GM18907 (cell line): ENCODE data around the gene NAB1.
A peak's percentile ranks its signal among the peaks of the same experiment; 100 is the strongest.

Experiments used
- ATAC-seq: cut with Tn5 transposase; IDR thresholded peaks from one replicate; pipeline ENCODE4 v1.9.1; 2021; ENCODE audit warnings: mild to moderate bottlenecking, moderate library complexity; ENCODE audit not compliant: unreplicated experiment

NAB1 gene

GRCh38 chr2:190636361-190636760, 12.5 kb upstream of the NAB1 start:
- no peak for ATAC-seq

DNA sequence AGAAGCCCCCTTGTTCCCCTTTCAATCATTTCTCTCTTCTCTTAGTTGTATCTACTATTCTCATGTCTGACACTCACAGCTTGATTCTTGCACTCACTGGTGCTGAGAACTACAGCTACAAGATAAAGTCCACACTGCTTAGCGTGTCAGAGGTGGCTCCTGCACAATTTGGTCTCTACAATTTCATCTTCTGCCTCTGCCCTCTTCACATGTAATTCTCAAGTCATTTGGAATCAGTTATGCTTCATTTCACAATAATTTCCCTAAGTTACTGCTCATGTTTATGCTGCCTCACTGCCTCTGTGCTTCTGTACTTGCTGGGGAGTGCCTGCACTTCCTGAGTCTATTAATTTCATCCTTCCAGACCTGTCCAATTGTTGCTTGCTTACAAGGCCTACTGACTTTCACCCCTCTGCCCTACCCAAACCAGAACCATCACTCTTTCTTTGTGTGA, 11.6 kb upstream of the NAB1 start:
- ATAC-seq = no peak

DNA sequence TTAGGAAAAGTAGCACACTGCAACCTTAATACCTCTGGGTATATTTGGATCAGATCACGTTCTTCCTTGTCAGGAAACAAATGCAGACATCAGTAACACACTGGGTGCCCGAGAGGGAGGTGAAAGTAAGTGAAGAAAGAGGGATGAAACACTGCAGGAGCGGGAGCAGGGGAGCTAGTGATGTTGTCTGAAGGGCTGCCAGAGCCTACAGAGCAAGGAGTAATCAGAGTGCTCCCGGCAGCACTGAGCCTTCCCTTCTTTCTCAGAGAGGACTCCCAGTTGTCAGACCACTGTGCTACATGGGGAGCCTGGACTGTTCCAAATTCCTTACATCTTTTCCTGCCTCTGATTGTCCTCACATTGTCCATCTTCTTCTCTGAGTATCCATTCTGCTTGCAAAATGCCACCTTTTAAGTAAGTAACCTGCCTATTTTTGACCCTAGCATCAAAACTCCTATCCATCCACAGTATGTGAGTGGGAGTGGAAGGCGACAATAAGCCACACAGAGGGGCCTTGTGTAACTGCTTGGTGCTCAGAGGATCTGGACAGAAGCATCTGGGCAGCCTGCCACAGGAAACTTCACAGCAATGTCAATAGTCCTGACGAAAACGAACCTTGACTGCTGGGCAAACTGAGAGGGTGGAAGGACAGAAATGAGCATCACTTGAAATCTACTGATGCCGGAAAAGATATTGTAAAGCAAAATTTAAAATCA, 10.8 kb upstream of the NAB1 start:
- no peak for ATAC-seq

- ATAC-seq = no peak
Measured at GRCh38 chr2:190640117-190640516, 8.8 kb upstream of the NAB1 start.

- no peak for ATAC-seq
Measured at GRCh38 chr2:190641469-190641868, 7.4 kb upstream of the NAB1 start.

DNA sequence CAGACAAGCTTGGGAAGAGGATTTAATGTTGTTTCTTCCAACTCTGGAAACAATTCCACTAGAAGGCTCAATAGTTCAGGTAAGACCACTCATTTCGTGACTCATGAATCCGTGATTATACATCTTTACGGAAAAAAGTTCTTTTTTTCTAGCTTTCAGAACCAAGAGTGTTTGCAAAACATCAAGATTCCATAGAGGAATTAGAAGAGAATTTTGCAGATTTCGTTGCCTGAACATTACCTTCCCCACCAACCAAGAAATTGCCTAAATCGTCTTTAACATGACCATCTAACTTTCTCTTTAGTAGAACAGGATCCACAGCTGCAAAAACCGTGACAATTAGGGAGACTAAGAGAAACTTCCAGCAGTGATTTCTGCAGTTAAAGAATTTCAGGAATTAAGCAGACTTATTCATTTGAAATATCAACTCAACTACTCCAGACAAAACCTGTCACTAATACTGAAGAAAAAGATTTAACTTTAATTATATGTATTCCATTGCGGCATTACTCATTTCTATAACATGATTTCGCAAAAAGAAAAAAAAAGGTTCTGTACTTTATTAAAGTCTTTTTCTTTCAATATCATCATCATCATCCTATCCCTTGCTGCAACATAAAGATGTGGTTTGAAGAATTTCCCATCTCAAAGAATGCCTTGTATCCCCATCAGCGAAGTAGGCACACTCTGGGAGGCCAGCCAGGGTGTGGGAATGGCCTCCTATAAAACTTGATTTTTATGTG, 1.9 kb upstream of the NAB1 start:
- no peak for ATAC-seq

- peak; percentile 79 for ATAC-seq
Measured at GRCh38 chr2:190648289-190649034, 421 bp upstream of the NAB1 start.

- no peak for ATAC-seq
Measured at GRCh38 chr2:190649798-190650390, 1.0 kb downstream of the NAB1 start.

DNA sequence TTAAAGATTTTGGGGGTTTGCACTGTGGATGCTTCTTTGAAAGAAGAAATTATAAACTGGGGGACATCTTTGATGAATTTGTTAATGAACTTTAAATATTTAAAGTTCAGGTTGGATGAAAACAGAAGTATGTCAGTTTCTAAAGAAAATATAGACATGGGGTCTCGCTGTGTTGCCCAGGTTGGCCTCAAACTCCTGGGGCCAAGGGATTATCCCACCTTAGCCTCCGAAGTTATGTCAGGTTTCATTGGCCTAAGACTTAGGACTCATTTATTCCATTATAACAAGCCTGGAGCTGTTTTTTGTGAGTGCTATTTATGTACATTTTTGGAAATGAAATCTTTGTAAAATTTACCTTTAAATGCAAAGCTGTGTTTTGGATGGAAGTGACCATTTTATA, 2.5 kb downstream of the NAB1 start:
- no peak for ATAC-seq

DNA sequence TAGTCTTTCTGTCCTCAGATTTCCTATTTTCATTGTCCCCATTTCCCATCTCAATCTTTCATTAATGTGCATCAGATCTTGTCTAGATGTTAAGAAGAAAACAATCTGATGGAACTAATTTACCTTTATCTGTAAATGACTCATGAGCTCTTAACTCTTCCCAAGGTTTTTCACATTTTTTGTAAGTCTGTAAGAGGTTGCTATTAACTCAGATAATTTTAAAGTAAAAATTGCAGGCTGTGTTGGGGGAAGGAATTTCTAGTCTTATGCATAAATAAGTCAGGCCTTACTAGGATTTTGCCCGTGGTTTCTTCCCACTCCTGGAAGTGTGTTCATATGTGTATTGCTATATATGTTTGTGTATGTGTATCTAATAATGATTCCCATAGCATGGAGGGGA, 4.3 kb downstream of the NAB1 start:
- no peak for ATAC-seq

DNA sequence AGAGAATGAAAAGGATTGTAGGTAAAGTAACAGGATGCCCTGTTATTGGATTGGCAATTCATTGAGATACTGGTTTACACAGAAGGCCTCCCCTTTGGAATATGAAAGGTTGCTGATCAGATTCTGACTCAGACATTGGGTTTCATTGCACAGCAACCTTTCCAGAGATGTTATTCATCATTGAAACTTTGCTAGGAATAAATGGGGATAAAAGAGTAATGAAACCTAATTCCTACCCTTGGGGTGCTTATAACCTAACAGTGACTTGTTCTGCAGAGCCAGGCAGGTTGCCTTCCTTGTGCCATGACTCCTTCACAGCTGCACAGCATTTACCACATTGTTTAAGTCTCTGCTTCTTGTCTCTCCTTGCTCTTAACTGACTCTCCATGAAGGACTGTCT, 5.0 kb downstream of the NAB1 start:
- ATAC-seq = no peak

GRCh38 chr2:190655113-190655512, 6.2 kb downstream of the NAB1 start:
- no peak for ATAC-seq

GRCh38 chr2:190655570-190655969, 6.7 kb downstream of the NAB1 start:
- no peak for ATAC-seq

GRCh38 chr2:190656301-190656700, 7.4 kb downstream of the NAB1 start:
- no peak for ATAC-seq

- ATAC-seq = no peak
Measured at GRCh38 chr2:190657474-190658255, 8.8 kb downstream of the NAB1 start.

DNA sequence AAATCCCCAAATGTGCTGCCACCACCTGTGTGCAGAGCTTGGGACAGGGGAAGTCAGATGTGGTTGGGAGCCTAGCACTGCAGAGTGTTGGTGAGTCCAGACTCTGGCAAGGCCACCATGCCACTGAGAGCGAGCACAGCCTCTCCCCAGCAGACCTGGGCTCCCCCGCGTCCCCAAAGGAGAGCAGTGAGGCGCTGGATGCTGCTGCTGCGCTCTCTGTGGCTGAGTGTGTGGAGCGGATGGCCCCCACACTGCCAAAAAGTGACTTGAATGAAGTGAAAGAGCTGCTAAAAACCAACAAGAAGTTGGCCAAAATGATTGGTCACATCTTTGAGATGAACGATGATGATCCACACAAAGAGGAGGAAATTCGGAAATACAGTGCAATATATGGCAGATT, 10.7 kb downstream of the NAB1 start:
- ATAC-seq = no peak

DNA sequence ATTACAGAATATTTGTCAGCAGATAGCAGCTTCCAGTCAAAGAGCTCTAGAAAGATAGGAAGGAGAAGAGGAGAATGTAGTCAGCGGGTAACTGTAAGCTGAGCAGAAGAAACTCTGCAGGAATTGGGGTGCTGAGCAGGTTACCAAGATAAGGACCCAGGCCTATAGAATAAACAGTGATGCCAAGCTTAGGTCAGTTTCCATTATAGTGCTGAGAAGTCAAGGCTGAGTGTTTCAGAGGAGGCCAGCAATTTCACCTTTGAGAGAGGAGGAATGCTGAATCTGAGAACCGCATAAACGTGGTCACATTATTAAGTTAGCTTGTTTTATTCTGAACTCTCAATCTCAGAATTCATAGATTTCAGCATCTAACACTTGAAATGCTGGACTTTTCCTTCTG, 13.9 kb downstream of the NAB1 start:
- ATAC-seq = no peak

DNA sequence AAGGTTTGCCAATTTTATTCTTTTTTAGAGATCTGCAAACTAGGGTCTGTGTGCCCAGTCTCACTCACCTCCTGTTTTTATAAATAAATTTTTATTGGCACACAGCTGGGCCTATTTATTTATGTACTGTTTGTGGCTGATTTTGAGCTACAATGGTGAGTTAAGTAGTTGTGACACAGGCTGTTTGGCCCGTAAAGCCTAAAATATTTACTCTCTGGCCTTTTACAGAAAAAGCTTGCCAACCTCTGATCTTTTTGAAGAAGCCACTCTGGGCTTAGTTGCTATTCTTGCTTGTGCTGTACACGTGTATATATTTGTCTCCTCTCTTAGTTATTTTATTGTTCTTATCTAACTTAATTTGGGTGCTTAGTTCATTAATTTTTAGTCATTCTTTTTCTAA, 14.5 kb downstream of the NAB1 start:
- ATAC-seq = no peak

GRCh38 chr2:190663839-190664238, 15.0 kb downstream of the NAB1 start:
- no peak for ATAC-seq

- ATAC-seq = no peak
Measured at GRCh38 chr2:190664240-190664639, 15.4 kb downstream of the NAB1 start.

DNA sequence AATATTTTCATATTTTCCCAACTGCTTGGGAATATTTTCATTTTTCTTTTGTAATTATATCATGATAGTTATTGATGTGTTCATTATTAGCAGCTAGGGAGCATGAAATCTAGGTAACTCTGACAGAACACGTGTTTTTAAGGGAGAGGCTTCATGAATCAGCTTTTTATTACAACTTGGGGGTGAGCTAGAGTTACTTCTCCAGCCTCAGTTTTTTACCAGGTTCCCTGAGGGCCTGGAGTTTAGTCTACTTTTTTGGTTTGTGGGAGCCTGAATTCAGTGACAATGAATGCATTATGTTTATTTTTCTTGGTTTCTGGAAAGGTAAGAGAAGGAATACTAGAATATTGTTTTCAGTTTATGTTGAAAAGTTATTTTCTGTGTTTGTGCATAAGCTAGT, 18.0 kb downstream of the NAB1 start:
- ATAC-seq = no peak
